HG03280 (cell line): Measurements from ENCODE around the gene PTGIR.

Source experiments
- ATAC-seq: cut with Tn5 transposase; IDR thresholded peaks from one replicate; pipeline ENCODE4 v1.9.1; 2021; ENCODE audit warnings: mild to moderate bottlenecking, moderate library complexity; ENCODE audit not compliant: unreplicated experiment

Gene PTGIR

DNA sequence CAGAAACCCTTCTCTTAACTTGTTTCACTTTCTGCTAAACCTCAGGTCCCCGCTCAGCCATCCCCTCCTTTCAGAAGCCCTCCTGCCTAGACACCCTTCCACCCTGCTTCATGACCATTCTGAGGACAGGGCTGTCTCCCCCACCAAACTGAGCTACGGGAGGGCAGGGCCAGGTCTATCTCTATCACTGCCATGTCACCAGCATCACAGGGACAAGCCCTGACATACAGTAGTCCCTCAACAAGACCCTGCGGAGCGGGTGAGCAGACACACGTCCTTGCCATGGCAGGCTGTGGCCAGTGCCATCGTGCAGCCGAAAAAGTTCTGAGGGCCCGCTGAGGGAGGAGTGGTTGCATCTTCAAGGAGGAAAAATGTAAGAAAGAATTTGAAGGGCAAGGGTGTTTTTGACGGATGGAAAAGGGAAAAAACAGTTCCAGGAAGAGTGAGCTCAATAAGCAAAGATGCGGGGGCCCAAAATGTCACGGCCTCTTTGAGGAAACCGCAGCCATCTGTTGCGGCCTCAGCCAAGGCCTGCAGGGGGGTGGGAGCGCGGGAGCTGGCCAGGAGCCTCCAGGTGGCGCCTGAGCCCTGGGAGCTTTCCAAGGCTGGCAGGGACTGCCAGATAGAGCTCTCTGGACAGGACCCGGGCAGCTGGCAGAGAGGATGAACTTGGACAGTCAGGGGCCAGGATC, 8.1 kb downstream of the PTGIR start:
- ATAC-seq = no peak

DNA sequence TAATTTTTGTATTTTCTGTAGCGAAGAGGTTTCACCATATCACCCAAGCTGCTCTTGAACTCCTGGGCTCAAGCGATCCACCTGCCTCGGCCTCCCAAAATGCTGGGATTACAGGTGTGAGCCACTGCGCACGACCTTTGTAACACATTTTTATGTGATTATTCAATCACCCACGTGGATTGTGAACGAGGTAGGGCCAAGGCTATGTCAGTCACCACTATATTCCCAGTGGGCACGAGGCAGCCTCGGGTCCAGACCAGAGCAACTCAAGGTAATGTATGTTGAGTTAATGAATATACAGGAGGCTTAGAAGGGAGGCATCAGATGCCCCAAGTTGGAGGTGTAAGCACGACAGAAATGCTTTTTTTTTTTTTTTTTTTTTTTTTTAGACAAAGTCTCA, 8.9 kb downstream of the PTGIR start:
- ATAC-seq = no peak

- ATAC-seq = peak; percentile 46
These were observed 10.7 kb downstream of the PTGIR start for GRCh38 chr19:46614114-46614722.

- no peak for ATAC-seq
These were observed 11.4 kb downstream of the PTGIR start for GRCh38 chr19:46613525-46613924.

- no peak for ATAC-seq
These were observed 13.1 kb downstream of the PTGIR start for GRCh38 chr19:46611776-46612175.

DNA sequence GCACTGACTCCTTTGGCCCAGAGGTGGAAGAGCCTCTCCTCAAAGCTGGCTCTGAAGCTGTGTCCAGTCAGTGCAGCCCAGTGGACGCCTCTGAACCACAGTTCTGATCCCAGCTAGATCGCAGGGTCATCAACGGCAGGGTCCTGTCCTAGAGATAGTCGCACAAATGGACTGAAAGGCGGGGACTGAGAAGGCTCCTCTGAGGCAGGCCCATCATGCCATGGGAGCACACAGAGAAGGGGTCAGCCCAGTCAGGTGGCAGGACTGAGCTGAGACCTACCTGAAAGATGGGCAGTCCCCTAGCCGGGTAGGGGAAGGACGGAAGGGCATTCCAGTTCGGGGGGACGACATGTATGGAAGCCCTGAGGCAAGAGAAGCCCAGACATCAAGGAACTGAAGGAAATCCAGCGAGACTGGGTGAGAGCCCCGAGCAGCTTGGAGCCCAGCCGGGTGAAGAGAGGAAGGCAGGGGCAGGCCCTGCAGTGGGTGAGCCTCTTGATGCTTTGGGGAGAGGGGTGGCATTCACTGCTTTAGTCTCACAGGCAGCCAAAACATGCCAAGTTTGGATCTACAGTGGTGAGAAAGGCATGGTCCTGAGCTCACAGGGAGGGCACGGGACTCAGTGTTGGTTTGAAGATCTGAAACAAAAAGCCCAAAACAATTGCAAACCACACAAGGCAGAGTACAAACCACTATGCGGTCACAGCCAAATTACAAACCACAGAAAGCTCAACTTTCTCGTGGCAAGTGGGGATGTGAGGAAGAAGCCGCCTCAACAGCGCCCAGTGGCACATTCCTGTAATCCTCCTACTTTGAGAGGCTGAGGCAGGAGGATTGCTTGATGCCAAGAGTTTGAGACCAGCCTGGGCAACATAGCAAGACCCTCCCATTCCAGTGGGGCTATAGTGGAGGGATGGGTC, 13.8 kb downstream of the PTGIR start:
- no peak for ATAC-seq

- no peak for ATAC-seq
These were observed 14.5 kb downstream of the PTGIR start for GRCh38 chr19:46610413-46610775.

GRCh38 chr19:46609511-46610412, 15.1 kb downstream of the PTGIR start:
- ATAC-seq = no peak

DNA sequence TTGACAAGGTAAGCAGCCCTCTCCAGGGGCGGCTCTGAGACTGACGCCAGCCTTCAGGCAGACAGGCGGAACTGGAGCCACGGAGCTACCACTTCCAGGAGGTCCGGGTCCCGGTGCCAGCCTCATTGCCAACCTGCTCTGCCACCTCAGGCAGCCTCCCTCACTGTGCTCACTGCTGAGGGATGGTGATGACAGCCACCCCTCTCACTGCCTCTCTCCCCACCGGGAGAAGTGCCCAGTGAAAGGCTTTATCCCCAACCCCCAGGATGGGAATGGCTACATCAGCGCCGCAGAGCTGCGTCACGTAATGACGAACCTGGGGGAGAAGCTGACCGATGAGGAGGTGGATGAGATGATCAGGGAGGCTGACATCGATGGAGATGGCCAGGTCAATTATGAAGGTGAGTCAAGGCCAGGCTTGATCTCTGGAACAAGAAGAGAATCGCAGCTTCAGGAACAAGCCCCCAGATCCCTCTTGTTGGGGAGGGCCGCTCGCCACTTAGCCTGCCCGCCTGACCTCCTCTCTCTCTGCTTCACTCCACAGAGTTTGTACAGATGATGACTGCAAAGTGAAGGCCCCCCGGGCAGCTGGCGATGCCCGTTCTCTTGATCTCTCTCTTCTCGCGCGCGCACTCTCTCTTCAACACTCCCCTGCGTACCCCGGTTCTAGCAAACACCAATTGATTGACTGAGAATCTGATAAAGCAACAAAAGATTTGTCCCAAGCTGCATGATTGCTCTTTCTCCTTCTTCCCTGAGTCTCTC, 16.1 kb downstream of the PTGIR start:
- no peak for ATAC-seq

DNA sequence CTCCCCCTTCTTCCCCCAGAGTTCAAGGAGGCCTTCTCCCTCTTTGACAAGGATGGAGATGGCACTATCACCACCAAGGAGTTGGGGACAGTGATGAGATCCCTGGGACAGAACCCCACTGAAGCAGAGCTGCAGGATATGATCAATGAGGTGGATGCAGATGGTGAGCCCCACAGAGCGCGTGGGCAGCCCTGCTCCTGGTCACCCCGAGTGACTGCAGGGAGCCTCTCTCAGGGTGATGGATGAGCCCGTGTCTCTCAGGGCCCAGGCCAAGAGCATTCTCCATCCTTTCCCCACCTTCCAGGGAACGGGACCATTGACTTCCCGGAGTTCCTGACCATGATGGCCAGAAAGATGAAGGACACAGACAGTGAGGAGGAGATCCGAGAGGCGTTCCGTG, 16.7 kb downstream of the PTGIR start:
- ATAC-seq = no peak

- ATAC-seq = no peak
These were observed 17.4 kb downstream of the PTGIR start for GRCh38 chr19:46607448-46607841.

DNA sequence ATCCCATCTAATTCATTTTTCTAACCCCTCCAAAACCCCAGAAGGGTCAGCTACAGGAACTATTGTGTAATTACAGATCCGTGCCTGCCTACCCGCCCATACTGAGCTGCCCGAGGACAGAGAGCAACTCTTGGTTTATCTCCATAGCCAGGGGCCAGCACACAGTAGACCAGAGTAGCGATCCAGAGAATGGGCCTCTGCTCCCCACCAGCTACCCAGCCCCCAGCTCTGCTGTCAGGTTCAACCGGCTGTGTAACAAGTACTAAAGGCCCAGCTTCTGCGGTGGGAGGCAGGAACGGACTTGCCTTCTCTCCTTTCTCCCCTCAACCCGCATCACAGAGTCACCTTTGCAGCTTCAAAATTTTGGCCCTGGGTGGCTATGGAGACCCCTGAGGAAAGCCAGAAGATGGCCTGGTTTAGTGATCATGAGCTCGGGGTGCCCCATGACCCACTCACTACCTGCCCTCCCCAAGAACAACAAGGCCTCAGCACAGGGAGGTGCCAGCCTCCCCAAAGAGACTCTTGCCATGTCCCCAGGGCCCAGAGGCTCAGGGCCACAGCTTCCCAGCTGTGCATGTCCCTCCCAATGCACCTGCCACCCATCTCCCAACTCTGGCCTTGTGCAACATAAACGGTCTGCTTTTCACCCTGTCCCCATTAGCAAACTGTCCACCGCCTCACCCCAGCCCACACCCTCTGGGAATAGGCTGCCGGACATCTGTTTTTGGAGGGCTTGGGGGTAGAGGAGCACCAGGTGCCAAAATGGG, 18.0 kb downstream of the PTGIR start:
- ATAC-seq = no peak

GRCh38 chr19:46606019-46606418, 18.9 kb downstream of the PTGIR start:
- no peak for ATAC-seq

DNA sequence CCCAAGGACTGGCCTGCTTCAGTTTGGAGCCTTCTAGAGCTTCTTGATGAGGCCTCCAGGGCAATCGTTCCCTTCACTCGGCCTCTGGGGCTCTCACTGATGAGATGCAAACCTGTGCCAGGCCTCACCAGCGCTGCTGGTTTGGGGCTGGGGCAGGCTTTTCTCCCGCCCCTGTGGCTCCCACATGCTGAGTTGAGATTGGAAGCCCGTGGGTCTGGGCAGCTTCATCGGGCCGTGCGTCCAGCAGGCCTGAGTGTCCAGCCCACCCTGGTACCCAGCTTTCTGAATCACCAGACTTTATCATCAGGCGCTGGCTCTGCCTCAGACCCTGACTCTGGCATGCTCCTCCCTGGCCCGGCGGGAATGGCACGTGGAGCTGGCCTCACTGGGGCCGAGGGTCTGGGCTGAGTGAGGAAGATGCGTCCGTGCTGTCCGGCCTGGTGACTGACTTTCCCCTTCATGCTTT, 19.5 kb downstream of the PTGIR start:
- ATAC-seq = no peak

GRCh38 chr19:46604781-46605355, 20.0 kb downstream of the PTGIR start:
- no peak for ATAC-seq

DNA sequence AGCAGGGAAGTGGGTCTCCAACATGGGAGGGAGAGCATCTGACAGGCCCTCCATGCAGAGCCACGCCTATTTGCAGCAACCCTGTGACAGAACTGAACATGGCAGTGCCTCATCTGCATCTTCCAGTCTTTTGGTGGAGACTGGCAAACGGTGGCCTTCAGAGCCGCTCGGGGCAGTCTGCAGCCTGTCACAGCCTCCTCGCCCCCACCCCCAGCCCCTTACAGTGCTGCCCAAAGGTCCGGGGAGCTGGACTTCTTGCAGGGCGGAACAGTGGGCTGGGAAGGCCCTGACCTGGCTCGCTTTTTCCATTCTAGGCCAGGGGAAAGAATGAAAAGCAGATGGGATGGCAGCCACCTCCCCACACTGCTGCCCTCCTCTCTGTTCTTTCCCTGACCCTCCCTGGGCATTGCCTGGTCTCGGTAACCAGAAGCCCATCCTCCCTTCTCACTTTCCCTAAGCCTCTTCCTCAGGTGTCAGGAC, 21.1 kb downstream of the PTGIR start:
- ATAC-seq = no peak

GRCh38 chr19:46603195-46603637, 21.7 kb downstream of the PTGIR start:
- ATAC-seq = no peak

GRCh38 chr19:46602392-46603194, 22.3 kb downstream of the PTGIR start:
- no peak for ATAC-seq
